ENCODE results near the gene ABCB9.

The ABCB9 gene

GRCh38 chr12:122981587-122982476 lies 15.6 kb upstream of the ABCB9 start:
- ChIA-PET POLR2A (no interaction called here), CTCF (interaction anchor here (1.0 to 2.7 kb wide), 5 partner anchors 11 to 251 kb away, joined by 3 to 8 read pairs (median 3); partner anchors contain the start of genes MPHOSPH9 and MTRFR)
- Histone ChIP-seq H3K27me3 (replicated peaks in 2 of 5; ENCODE audit: control insufficient read depth in 4 of 5, insufficient read depth in 5 of 5, low read length in 4 of 5) (no peaks in the 10 kb centered on the region), H3K9me3 (ENCODE audit: control extremely low read depth in 1 of 5, control insufficient read depth in 4 of 5, insufficient read depth in 2 of 5, low read depth in 1 of 5, low read length in 4 of 5) (no peaks in the 10 kb centered on the region), H3K36me3 (ENCODE audit: control insufficient read depth in 4 of 4, insufficient read depth in 4 of 4, low read length in 3 of 4) (peaks cover 0 to 61% (median 32%) of the 10 kb centered on the region in 4 experiments), H3K27ac (ENCODE audit: insufficient read depth in 1 of 2, low read depth in 1 of 2, low read length in 2 of 2, poor library complexity in 1 of 2, severe bottlenecking in 2 of 2) (peak overlapping the region; percentile 29 to 81), H3K4me1 (ENCODE audit: control extremely low read depth in 1 of 4, control insufficient read depth in 4 of 4, insufficient read depth in 4 of 4, low read length in 3 of 4) (peaks cover 3 to 76% (median 72%) of the 10 kb centered on the region in 4 experiments), H3K4me3 (ENCODE audit: control insufficient read depth in 1 of 7, extremely low read depth in 1 of 7, insufficient read depth in 4 of 7, low read depth in 2 of 7, low read length in 6 of 7) (peak overlapping the region; percentile 48 to 94 (median 84))
- DNase-seq, result no peak
- 71% methylated on average over 19 of the region's 25 CpGs for WGBS (ENCODE audit: insufficient coverage)

- 0% methylated on average over 40 of the region's 40 CpGs for WGBS (ENCODE audit: insufficient coverage)
- ChIA-PET POLR2A (no interaction called here), CTCF (interaction anchor here (1.0 to 2.7 kb wide), 2 partner anchors 11 to 42 kb away, joined by 3 to 8 read pairs; no protein-coding TSS in a partner anchor)
- DNase-seq, result peak in 1 of 3 donors; percentile 29
- no peaks in the 10 kb centered on the region for H3K9me3 ChIP-seq (ENCODE audit: control extremely low read depth in 1 of 5, control insufficient read depth in 4 of 5, insufficient read depth in 2 of 5, low read depth in 1 of 5, low read length in 4 of 5)
- H3K36me3 ChIP-seq (ENCODE audit: control insufficient read depth in 4 of 4, insufficient read depth in 4 of 4, low read length in 3 of 4), result peaks cover 0 to 61% (median 29%) of the 10 kb centered on the region in 4 experiments
- peak overlapping the region; percentile 48 to 94 (median 84) for H3K4me3 ChIP-seq (ENCODE audit: control insufficient read depth in 1 of 7, extremely low read depth in 1 of 7, insufficient read depth in 4 of 7, low read depth in 2 of 7, low read length in 6 of 7)
- peaks cover 3 to 82% (median 80%) of the 10 kb centered on the region in 4 experiments for H3K4me1 ChIP-seq (ENCODE audit: control extremely low read depth in 1 of 4, control insufficient read depth in 4 of 4, insufficient read depth in 4 of 4, low read length in 3 of 4)
- H3K27me3 ChIP-seq (replicated peaks in 2 of 5; ENCODE audit: control insufficient read depth in 4 of 5, insufficient read depth in 5 of 5, low read length in 4 of 5), result no peaks in the 10 kb centered on the region
- H3K27ac ChIP-seq (ENCODE audit: insufficient read depth in 1 of 2, low read depth in 1 of 2, low read length in 2 of 2, poor library complexity in 1 of 2, severe bottlenecking in 2 of 2), result peak overlapping the region; percentile 29 to 81
Observed at GRCh38 chr12:122981036-122981471, 14.8 kb upstream of the ABCB9 start.

GRCh38 chr12:122980183-122981035 lies 14.1 kb upstream of the ABCB9 start, which contains the start of gene ARL6IP4:
ARL6IP4 (plus strand) TSS chr12:122980681; CDS start chr12:122981140, 459 bp downstream.
- 0% methylated on average over 81 of the region's 96 CpGs for WGBS (ENCODE audit: insufficient coverage)
- no peaks in the 10 kb centered on the region for H3K9me3 ChIP-seq (ENCODE audit: control extremely low read depth in 1 of 5, control insufficient read depth in 4 of 5, insufficient read depth in 2 of 5, low read depth in 1 of 5, low read length in 4 of 5)
- H3K4me1 ChIP-seq (ENCODE audit: control extremely low read depth in 1 of 4, control insufficient read depth in 4 of 4, insufficient read depth in 4 of 4, low read length in 3 of 4), result peaks cover 3 to 85% (median 82%) of the 10 kb centered on the region in 4 experiments
- ChIA-PET CTCF (interaction anchor here (2.7 kb wide), 1 partner anchor 10 kb away, joined by 8 read pairs; no protein-coding TSS in a partner anchor), POLR2A (no interaction called here)
- H3K27ac ChIP-seq (ENCODE audit: insufficient read depth in 1 of 2, low read depth in 1 of 2, low read length in 2 of 2, poor library complexity in 1 of 2, severe bottlenecking in 2 of 2), result peak within 1 kb of the TSS; percentile 29 to 81
- peak within 1 kb of the TSS; percentile 48 to 94 (median 84) for H3K4me3 ChIP-seq (ENCODE audit: control insufficient read depth in 1 of 7, extremely low read depth in 1 of 7, insufficient read depth in 4 of 7, low read depth in 2 of 7, low read length in 6 of 7)
- peak; percentile 53 to 80 (median 72) for DNase-seq
- peaks cover 0 to 56% (median 25%) of the 10 kb centered on the region in 4 experiments for H3K36me3 ChIP-seq (ENCODE audit: control insufficient read depth in 4 of 4, insufficient read depth in 4 of 4, low read length in 3 of 4)
- H3K27me3 ChIP-seq (replicated peaks in 2 of 5; ENCODE audit: control insufficient read depth in 4 of 5, insufficient read depth in 5 of 5, low read length in 4 of 5), result no peaks in the 10 kb centered on the region

- Histone ChIP-seq H3K36me3 (ENCODE audit: control insufficient read depth in 4 of 4, insufficient read depth in 4 of 4, low read length in 3 of 4) (peaks cover 0 to 56% (median 25%) of the 10 kb centered on the region in 4 experiments), H3K4me1 (ENCODE audit: control extremely low read depth in 1 of 4, control insufficient read depth in 4 of 4, insufficient read depth in 4 of 4, low read length in 3 of 4) (peaks cover 3 to 83% (median 78%) of the 10 kb centered on the region in 4 experiments), H3K27me3 (replicated peaks in 2 of 5; ENCODE audit: control insufficient read depth in 4 of 5, insufficient read depth in 5 of 5, low read length in 4 of 5) (no peaks in the 10 kb centered on the region), H3K9me3 (ENCODE audit: control extremely low read depth in 1 of 5, control insufficient read depth in 4 of 5, insufficient read depth in 2 of 5, low read depth in 1 of 5, low read length in 4 of 5) (no peaks in the 10 kb centered on the region), H3K27ac (ENCODE audit: insufficient read depth in 1 of 2, low read depth in 1 of 2, low read length in 2 of 2, poor library complexity in 1 of 2, severe bottlenecking in 2 of 2) (peak overlapping the region in 1 of 2 experiments; percentile 81), H3K4me3 (ENCODE audit: control insufficient read depth in 1 of 7, extremely low read depth in 1 of 7, insufficient read depth in 4 of 7, low read depth in 2 of 7, low read length in 6 of 7) (peak overlapping the region; percentile 48 to 94 (median 84))
- DNase-seq, result no peak
- CTCF ChIA-PET, result interaction anchor here (2.7 kb wide), 1 partner anchor 9 kb away, joined by 8 read pairs; no protein-coding TSS in a partner anchor
- POLR2A ChIA-PET, result no interaction called here
- 16% methylated on average over 7 of the region's 7 CpGs for WGBS (ENCODE audit: insufficient coverage)
Observed at GRCh38 chr12:122979908-122980182, 13.6 kb upstream of the ABCB9 start.

GRCh38 chr12:122979001-122979907 lies 13.0 kb upstream of the ABCB9 start:
- no peaks in the 10 kb centered on the region for H3K9me3 ChIP-seq (ENCODE audit: control extremely low read depth in 1 of 5, control insufficient read depth in 4 of 5, insufficient read depth in 2 of 5, low read depth in 1 of 5, low read length in 4 of 5)
- ChIA-PET POLR2A (no interaction called here), CTCF (interaction anchor here (0.7 to 2.7 kb wide), 3 partner anchors 9 to 48 kb away, joined by 3 to 8 read pairs (median 3); no protein-coding TSS in a partner anchor)
- no peak for DNase-seq
- peak overlapping the region in 1 of 2 experiments; percentile 81 for H3K27ac ChIP-seq (ENCODE audit: insufficient read depth in 1 of 2, low read depth in 1 of 2, low read length in 2 of 2, poor library complexity in 1 of 2, severe bottlenecking in 2 of 2)
- H3K4me1 ChIP-seq (ENCODE audit: control extremely low read depth in 1 of 4, control insufficient read depth in 4 of 4, insufficient read depth in 4 of 4, low read length in 3 of 4), result peaks cover 3 to 79% (median 73%) of the 10 kb centered on the region in 4 experiments
- H3K4me3 ChIP-seq (ENCODE audit: control insufficient read depth in 1 of 7, extremely low read depth in 1 of 7, insufficient read depth in 4 of 7, low read depth in 2 of 7, low read length in 6 of 7), result peak overlapping the region; percentile 48 to 94 (median 84)
- peaks cover 0 to 56% (median 25%) of the 10 kb centered on the region in 4 experiments for H3K36me3 ChIP-seq (ENCODE audit: control insufficient read depth in 4 of 4, insufficient read depth in 4 of 4, low read length in 3 of 4)
- 89% methylated on average over 19 of the region's 28 CpGs for WGBS (ENCODE audit: insufficient coverage)
- no peaks in the 10 kb centered on the region for H3K27me3 ChIP-seq (replicated peaks in 2 of 5; ENCODE audit: control insufficient read depth in 4 of 5, insufficient read depth in 5 of 5, low read length in 4 of 5)

- WGBS (ENCODE audit: insufficient coverage), result 97% methylated on average over 19 of the region's 21 CpGs
- POLR2A ChIA-PET, result no interaction called here
- no peak for DNase-seq
- H3K27ac ChIP-seq (ENCODE audit: insufficient read depth in 1 of 2, low read depth in 1 of 2, low read length in 2 of 2, poor library complexity in 1 of 2, severe bottlenecking in 2 of 2), result no peak overlapping the region
- H3K9me3 ChIP-seq (ENCODE audit: control extremely low read depth in 1 of 5, control insufficient read depth in 4 of 5, insufficient read depth in 2 of 5, low read depth in 1 of 5, low read length in 4 of 5), result no peaks in the 10 kb centered on the region
- H3K4me1 ChIP-seq (ENCODE audit: control extremely low read depth in 1 of 4, control insufficient read depth in 4 of 4, insufficient read depth in 4 of 4, low read length in 3 of 4), result peaks cover 3 to 78% (median 71%) of the 10 kb centered on the region in 4 experiments
- peaks cover 0 to 51% (median 25%) of the 10 kb centered on the region in 4 experiments for H3K36me3 ChIP-seq (ENCODE audit: control insufficient read depth in 4 of 4, insufficient read depth in 4 of 4, low read length in 3 of 4)
- H3K4me3 ChIP-seq (ENCODE audit: control insufficient read depth in 1 of 7, extremely low read depth in 1 of 7, insufficient read depth in 4 of 7, low read depth in 2 of 7, low read length in 6 of 7), result no peak overlapping the region
- CTCF ChIA-PET, result interaction anchor here (0.7 to 1.3 kb wide), 2 partner anchors 10 to 48 kb away, joined by 3 read pairs; no protein-coding TSS in a partner anchor
- no peaks in the 10 kb centered on the region for H3K27me3 ChIP-seq (replicated peaks in 2 of 5; ENCODE audit: control insufficient read depth in 4 of 5, insufficient read depth in 5 of 5, low read length in 4 of 5)
Observed at GRCh38 chr12:122978507-122978955, 12.3 kb upstream of the ABCB9 start.
